NK-92 (cell line): Measurements from ENCODE around the gene ADAMTS16.

Experiments used
- DNase-seq: peaks from one replicate; lab custom pipeline; 2025; ENCODE audit not compliant: unreplicated experiment; lab: John Stamatoyannopoulos, UW

ADAMTS16 gene

GRCh38 chr5:5141625-5142525 lies 1.7 kb downstream of the ADAMTS16 start:
- no peak for DNase-seq

GRCh38 chr5:5144441-5144840 lies 4.3 kb downstream of the ADAMTS16 start:
- DNase-seq: no peak

DNA sequence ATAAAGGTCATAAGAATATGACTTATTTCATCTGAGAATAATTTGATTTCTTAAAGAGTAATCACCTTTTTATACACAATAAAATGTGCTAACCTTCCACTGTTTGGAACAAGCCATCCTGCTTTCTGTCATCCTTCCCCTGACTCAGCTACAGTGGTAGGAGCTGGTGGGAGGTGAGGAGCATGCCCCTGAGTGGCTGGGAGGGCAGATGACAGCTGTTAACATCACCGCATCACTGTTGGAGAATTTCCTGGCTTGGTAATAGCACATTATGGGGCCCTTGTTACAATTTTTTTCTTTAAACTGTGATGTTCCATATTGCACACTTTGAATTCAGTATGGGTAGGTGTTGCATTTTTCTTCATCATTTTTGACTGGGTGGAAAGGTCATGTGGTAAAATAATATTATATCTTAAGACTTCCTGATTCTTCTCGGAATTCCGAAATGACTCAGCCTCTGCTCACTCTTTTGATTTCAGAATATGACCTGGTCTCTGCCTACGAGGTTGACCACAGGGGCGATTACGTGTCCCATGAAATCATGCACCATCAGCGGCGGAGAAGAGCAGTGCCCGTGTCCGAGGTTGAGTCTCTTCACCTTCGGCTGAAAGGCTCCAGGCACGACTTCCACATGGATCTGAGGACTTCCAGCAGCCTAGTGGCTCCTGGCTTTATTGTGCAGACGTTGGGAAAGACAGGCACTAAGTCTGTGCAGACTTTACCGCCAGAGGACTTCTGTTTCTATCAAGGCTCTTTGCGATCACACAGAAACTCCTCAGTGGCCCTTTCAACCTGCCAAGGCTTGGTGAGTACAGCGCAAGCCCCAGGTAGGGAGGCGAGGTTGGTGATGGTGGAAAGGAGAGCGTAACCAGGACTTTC lies 5.8 kb downstream of the ADAMTS16 start:
- DNase-seq: no peak

- no peak for DNase-seq
Measured at GRCh38 chr5:5146530-5147160, 6.5 kb downstream of the ADAMTS16 start.

GRCh38 chr5:5149154-5149553 lies 9.0 kb downstream of the ADAMTS16 start:
- no peak for DNase-seq

GRCh38 chr5:5150667-5151066 lies 10.5 kb downstream of the ADAMTS16 start:
- DNase-seq: no peak

GRCh38 chr5:5154733-5155132 lies 14.6 kb downstream of the ADAMTS16 start:
- DNase-seq: no peak

DNA sequence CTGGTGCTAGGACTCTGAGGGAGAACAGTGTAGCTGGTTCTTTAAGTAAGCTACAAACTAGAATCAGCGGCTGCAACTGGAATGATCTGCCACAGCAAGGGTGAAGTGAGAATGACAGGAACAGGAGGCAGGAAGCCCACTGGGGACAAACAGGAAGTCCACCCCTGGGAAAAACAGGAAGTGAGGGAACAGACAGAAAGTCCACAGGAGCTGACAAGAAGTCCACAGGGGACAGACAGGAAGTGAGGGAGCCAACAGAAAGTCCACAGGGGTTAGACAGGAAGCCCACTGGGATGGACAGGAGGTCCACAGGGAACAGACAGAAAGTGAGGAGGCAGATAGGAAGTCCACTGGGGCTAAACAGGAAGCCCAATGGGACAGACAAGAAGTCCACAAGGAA lies 15.5 kb downstream of the ADAMTS16 start:
- no peak for DNase-seq

- DNase-seq: no peak
Measured at GRCh38 chr5:5156471-5157082, 16.4 kb downstream of the ADAMTS16 start.

DNA sequence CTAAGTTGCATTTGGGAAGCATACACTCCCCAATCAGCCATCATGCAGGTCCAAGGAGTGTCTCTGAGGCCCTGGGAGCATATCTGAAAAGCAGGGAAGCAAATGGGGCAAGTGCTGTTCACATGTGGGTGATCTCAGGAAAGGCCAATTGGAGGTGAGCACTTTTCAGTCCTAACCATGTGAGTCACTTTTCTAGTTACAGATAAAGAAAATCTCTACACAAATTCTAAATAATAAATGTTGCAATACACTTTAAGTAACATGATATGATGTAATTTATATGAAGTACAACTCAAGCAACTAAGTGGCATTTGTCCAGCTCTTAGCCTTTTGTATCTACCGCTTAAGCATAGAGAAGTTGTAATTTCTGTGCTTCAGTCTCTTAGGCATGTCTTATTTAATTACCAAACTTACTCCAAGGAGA lies 18.4 kb downstream of the ADAMTS16 start:
- no peak for DNase-seq

DNA sequence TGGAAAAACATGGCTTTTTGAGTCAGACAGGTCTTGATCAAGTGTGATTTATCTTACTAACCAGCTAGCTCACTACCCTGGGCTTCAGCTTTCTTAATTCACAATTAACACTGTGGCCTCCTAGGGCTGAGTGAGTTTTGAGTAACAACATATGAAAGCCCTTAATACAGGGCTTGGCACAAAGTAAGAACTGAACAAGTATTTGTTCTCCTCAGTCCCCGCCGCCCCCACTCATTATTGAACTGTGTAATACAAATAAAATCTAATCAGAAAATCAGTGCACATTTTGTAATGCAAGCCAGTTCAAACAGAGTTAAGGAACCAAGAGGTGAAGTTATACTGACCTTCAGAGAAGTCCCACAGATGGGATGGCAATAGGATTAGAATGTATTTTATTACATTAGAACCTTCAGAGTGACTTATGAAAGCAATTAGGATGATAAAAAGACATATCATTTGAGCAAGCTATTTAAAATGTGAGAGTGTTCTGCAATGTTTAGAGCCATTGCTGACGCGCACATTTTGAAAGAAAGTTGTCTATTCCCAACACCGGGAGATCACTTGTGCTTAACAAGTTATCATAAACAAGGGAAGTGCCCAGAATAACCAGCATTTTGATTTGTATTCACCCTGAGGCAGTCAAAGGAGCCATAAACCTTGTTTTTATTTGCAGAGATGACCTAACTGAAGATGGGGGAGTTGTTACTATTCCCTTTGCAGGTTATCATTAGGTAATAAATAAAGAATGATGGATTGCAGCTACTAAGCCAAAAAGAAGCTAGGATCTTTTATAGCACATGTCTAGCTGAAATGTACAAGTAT lies 19.4 kb downstream of the ADAMTS16 start:
- DNase-seq: no peak

GRCh38 chr5:5164163-5164562 lies 24.0 kb downstream of the ADAMTS16 start:
- DNase-seq: no peak

- no peak for DNase-seq
Measured at GRCh38 chr5:5165541-5166002, 25.4 kb downstream of the ADAMTS16 start.

DNA sequence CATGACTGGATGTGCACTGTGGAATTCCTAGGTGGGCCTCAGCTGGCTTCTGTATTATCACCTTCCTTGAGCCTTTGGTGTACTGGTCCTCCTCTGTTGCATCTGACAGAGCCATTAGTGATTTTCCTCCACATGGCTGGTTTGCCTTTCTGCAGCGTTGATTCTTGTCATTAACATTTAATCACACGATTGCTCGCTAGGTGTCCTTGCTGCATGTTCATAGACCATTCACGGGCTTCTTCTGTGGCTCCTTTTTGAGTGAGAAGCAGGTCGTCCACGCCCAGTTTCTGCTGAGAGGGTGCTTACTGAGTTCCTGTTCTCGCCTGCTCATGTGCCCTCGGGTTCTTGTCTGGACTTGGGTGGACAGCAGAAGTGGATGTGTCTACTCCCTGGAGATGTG lies 29.3 kb downstream of the ADAMTS16 start:
- no peak for DNase-seq

DNA sequence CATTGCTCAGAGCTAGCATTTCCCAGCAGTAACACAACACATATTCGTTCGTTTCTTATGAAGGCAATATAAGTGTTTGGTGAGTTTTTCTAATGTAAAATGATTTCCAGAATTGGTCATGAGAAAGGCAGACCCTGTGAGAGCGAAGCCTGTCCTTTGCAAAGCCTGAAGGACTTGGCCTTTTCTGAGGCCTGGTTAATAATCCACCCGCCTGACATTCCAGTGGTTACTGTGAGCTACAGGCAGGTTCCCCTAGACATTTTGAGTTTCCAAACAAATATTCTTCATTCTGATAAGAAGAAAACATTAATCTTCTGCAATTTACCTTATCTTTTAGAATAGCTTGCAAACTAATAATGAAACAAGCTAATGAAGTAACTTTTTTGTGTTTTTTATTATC lies 38.0 kb downstream of the ADAMTS16 start:
- DNase-seq: no peak

DNA sequence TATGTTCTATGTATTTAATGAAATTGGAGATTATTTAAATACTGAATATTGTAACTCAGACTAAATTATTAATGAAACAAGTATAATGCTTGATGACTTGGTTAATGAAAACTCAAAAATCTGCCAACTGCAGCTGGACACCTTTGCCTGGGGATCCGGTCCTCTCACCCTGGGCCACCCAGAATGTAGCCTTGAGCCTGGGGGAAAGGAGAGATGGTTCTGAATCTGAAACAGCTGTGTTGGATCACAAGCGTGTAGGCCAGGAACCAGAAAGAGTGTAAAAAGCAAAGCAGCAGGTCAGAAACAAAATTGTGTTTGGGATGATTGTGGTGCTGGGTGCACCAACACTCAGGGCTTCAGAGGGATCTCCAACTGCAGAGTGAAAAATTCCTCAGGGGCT lies 38.5 kb downstream of the ADAMTS16 start:
- no peak for DNase-seq

DNA sequence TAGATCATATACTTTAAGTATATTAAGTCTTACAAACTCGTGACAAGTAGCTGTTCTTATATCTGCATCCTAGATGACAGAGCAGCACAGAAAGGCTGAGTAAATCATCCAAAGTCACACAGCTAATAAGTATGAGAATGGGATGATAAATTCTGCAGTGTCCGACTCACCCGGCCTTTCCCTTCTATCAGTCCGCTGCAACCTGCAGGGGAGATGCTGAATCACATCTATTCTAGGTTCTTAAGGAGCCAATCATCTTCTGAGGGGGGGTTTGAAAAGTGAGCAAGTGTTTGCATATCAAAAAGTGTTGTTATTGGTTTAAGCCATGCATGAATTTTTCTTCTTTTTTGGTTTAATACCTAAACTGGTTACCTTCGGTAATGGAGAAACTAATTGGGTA lies 38.9 kb downstream of the ADAMTS16 start:
- DNase-seq: no peak

DNA sequence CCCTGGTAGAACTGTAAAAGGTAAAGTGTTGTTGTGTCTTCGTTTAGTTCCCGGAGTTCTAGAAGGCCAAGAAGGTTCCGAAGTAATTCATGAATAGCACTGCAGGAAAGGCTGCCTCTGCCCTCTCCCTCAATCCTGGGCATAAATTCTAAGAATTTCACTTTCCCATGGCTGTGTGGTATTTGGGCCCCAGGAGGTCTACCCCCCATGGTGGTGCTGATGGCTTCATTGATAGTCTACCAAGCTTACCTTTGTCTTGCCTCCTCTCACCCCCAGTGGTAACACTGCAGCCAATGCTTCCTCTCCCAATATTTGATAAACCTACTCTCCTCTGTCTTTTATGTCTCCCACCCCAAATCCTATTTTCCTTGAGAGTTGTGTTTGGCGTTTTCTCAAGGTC lies 39.5 kb downstream of the ADAMTS16 start:
- DNase-seq: no peak

DNA sequence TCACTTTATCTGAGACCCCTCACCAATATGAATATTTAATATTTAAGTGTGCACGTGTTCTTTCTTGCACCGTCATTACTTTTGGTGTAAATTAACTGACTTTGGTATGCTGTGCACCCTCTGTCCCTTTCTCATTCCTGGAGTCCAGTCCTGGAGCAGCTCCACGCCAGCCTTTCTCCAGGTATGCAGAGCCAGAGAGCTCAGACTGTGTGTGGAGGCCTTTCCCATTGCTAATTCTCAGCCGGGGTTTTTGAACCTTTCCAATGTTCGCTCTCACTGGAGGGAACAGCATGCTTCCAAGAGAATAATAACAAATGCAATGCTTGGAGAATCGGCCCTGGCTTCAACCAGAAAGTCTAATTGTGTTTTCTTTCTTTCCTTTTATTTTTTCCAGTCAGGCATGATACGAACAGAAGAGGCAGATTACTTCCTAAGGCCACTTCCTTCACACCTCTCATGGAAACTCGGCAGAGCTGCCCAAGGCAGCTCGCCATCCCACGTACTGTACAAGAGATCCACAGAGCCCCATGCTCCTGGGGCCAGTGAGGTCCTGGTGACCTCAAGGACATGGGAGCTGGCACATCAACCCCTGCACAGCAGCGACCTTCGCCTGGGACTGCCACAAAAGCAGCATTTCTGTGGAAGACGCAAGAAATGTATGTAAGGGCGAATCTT lies 41.7 kb downstream of the ADAMTS16 start:
- DNase-seq: no peak
